Measurements from ENCODE around the gene SCAMP1.

The SCAMP1 gene

DNA sequence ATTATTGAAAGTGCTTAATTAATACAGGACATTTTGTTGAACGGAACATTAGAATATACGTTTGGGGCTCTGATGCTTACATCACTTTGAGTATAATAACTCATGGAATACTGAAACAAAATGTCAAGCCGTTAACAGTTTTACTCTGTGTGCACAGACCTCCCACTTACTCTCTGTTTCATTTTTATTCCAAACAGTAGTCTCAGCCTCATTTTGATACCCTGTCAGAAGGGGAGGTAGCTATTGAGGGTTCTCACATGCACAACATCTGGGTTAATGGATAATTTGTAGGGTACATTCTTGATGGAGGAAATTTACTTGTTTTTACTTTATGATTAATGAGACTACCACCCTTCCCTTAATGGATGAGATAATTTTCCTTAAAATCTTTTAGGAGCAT lies 59.0 kb downstream of the SCAMP1 start:
- H3K4me3 ChIP-seq (ENCODE audit: low read length) = no peak overlapping the region
- TF ChIP-seq, protein P1, sequence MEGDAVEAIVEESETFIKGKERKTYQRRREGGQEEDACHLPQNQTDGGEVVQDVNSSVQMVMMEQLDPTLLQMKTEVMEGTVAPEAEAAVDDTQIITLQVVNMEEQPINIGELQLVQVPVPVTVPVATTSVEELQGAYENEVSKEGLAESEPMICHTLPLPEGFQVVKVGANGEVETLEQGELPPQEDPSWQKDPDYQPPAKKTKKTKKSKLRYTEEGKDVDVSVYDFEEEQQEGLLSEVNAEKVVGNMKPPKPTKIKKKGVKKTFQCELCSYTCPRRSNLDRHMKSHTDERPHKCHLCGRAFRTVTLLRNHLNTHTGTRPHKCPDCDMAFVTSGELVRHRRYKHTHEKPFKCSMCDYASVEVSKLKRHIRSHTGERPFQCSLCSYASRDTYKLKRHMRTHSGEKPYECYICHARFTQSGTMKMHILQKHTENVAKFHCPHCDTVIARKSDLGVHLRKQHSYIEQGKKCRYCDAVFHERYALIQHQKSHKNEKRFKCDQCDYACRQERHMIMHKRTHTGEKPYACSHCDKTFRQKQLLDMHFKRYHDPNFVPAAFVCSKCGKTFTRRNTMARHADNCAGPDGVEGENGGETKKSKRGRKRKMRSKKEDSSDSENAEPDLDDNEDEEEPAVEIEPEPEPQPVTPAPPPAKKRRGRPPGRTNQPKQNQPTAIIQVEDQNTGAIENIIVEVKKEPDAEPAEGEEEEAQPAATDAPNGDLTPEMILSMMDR (conservative IDR thresholded peaks at IDR 0.05; ENCODE audit: low read depth, low read length) = no peak
- DNase-seq (ENCODE audit: low read depth) = no peak

DNA sequence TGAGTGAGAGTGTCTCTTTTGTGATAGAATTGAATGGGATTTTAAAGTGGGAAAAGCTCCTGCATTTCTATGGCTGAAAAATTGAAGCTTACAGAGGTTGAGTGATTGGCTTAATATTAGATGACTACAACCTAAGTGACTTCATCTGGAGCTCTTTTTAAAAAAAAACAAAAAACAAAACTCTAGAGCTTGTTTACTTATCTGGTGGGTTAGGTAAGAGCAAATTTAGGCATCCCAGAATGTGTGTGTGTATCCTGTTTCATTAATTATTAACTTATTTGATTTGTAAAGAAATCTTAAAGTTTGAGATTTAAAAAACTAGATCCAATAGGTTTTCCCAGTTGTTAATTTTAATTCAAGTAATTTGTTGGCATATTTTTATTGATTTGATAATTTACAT lies 60.1 kb downstream of the SCAMP1 start:
- DNase-seq (ENCODE audit: low read depth) = no peak
- TF ChIP-seq, protein P1 (conservative IDR thresholded peaks at IDR 0.05; ENCODE audit: low read depth, low read length) = no peak
- no peak overlapping the region for H3K4me3 ChIP-seq (ENCODE audit: low read length)

DNA sequence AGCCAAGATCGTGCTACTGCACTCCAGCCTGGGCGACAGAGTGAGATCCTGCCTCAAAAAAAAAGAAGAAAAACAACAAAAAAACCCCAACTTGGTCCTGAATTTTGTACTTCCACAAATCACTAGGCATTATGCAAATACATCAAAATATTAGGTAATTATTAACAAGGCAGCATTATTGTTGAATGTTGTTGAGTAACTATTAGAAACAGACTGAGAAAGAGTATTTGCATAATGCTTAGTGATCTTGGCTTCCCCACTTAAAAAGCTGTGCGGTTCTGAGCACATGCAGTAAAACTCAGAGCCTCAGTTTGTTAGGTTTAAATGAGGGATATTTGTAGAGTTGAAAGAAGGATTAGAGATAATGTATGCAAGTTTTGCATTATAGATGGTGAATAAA lies 64.2 kb downstream of the SCAMP1 start:
- no peak for DNase-seq (ENCODE audit: low read depth)
- no peak overlapping the region for H3K4me3 ChIP-seq (ENCODE audit: low read length)
- TF ChIP-seq, protein P1 (conservative IDR thresholded peaks at IDR 0.05; ENCODE audit: low read depth, low read length) = no peak

DNA sequence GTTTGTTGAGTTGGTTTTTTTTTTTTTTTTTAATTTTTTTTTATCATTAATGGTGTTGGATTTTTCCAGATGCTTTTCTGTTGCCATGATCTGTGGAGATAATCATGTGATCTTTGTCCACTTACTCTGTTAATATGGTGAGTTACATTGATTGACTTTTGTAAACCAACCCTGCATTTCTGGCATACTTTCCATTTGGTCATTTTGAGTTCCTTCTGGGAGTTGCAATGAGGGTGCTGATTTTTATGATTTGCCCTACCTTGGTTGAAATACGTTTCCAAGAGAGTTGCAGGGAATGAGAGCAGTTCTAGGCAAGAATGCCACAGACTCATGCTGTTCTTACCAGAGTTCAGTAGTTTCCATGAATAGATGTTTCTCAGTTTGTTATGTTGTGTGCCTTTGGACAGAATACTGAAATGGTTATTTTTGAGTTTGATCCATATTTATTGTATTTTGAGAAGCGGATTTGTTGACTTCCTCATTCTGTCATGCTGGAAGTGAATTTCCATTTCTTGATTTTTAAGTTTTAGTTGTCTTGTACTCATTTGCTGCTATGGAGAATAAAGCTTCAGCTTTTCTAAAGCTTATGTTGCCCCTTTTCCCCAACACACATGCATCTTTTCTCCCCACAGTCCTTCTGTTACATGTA lies 69.0 kb downstream of the SCAMP1 start:
- no peak for DNase-seq (ENCODE audit: low read depth)
- no peak overlapping the region for H3K4me3 ChIP-seq (ENCODE audit: low read length)
- TF ChIP-seq, protein P1 (conservative IDR thresholded peaks at IDR 0.05; ENCODE audit: low read depth, low read length) = no peak

DNA sequence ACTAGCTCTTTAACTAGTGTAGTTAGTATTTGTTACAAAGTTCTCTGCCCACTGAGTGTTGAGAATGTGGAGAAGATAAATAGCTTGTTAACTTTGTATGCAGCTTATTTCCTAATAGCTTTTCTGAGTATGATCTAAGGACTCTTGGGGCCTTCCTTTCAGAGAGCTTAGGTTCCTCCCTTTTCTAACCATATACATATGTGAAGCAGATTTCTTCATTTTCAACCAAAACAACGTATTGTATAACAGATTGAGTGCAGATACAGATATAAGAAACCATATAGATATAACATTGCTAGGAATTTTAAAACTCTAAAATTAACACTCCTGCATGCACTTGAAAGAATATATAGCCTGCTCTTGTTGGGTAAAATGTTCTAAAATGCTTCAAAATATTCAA lies 70.4 kb downstream of the SCAMP1 start:
- no peak overlapping the region for H3K4me3 ChIP-seq (ENCODE audit: low read length)
- TF ChIP-seq, protein P1 (conservative IDR thresholded peaks at IDR 0.05; ENCODE audit: low read depth, low read length) = no peak
- DNase-seq (ENCODE audit: low read depth) = no peak

DNA sequence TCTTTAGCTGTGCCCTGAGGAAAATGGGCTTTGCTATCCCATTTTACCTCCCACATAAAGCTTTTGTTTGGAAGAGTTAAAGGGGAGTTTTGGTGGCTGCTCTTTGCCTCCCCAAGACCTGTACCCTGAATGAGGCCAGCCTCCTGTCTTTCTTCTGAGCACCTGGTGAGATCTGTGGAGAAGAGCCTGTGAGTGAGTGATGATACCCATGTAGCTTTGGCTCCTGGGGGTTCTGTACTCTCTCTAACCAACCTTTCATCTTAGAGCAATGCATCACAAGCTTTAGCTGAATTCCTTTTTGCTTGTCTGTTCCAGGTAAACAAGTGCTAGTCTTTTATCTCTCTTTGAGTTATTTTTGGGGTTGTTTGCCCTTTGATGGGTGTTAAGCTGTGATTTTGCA lies 73.6 kb downstream of the SCAMP1 start:
- TF ChIP-seq, protein P1 (conservative IDR thresholded peaks at IDR 0.05; ENCODE audit: low read depth, low read length) = no peak
- H3K4me3 ChIP-seq (ENCODE audit: low read length) = no peak overlapping the region
- no peak for DNase-seq (ENCODE audit: low read depth)

DNA sequence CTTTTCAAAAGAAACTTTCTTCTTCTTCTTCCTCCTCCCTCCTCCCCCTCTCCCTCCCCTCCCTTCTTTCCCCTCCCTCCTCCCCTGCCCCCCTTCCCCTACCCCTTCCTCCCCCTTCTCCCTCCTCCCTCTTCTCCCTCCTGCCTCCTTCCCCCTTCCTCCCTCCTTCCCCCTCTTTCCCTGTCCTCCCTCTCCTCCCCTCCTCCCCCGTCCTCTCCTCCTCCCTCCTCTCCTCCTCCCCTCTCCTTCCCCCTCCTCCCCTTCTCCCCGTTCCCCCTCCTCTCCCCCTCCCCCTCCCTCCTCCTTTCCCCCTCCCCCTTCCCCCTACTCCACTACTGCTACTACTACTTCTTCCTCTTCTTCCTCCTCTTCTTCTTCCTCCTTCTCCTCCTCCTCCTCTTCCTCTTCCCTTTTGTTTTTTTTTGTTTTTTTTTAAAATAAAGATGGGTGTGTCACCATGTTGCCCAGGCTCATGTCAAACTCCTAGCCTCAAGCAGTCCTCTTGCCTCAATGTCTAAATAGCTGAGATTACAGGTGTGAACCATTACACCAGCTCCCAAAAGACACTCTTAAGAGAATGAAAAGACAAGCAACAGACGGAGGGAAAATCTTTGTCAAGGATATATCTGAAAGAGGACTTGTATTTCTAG lies 87.5 kb downstream of the SCAMP1 start:
- no peak for DNase-seq (ENCODE audit: low read depth)
- TF ChIP-seq, protein P1 (conservative IDR thresholded peaks at IDR 0.05; ENCODE audit: low read depth, low read length) = no peak
- H3K4me3 ChIP-seq (ENCODE audit: low read length) = no peak overlapping the region

Measured in retinal pigment epithelial cell (primary cell).